Stimulated activated CD8-positive, alpha-beta memory T cell treated with anti-CD3 and anti-CD28 coated beads, Interleukin-2, amount 100 ng/mL, for 48 hours (primary cell): ENCODE results near the gene MGRN1.
A peak's percentile ranks its signal among the peaks of the same experiment; 100 is the strongest.

Experiments
- DNase-seq, 2 donors: peaks; one replicate each; pipeline ENCODE4 v3.0.0-alpha.2; 2020; ENCODE audit warnings: low read depth in 2 of 2

MGRN1 gene

DNA sequence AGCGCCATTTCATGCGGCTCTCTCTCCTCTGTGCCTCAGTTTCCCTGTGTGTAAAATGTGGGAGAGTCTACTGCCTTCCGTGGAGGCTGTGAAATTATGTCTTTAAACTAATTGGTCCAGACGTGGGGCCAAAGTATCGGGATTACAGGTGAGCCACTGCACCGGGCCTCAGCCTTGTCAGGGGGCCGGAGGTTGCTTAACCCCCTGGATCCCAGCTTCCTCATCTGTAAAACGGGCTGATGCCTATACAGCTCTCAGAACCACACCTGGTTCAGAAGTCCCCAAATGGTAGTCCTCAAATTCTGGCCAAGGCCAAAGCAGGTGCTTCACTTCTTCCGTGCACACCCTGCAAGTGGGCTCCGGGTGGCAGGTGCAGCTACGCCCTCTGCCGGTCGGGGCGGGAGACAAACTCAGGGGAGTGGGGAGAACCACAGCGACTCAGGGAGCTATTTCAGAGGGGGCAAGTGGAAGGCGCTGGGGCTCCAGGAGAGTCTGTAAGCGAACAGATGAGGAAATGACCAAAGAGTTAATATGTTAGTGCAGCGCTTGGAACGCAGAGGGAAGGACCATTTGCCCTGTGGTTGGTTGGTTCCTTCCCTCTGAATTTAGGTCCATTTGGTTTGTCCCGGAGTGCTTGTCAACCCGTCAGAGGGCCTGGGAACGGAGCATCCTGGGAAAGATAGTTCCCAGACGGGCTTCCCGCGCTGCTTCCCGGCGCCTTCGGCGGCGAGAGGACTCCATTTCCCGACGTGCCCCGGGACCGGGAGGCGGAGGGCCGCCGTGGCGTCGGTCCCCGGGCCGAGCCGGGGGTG lies at the start of gene MGRN1:
MGRN1 (plus strand) TSS at position 812 of the 812 bp plus-strand sequence. CDS start 135 bp downstream, outside the sequence.
- DNase-seq = peak; percentile 83 to 86

DNA sequence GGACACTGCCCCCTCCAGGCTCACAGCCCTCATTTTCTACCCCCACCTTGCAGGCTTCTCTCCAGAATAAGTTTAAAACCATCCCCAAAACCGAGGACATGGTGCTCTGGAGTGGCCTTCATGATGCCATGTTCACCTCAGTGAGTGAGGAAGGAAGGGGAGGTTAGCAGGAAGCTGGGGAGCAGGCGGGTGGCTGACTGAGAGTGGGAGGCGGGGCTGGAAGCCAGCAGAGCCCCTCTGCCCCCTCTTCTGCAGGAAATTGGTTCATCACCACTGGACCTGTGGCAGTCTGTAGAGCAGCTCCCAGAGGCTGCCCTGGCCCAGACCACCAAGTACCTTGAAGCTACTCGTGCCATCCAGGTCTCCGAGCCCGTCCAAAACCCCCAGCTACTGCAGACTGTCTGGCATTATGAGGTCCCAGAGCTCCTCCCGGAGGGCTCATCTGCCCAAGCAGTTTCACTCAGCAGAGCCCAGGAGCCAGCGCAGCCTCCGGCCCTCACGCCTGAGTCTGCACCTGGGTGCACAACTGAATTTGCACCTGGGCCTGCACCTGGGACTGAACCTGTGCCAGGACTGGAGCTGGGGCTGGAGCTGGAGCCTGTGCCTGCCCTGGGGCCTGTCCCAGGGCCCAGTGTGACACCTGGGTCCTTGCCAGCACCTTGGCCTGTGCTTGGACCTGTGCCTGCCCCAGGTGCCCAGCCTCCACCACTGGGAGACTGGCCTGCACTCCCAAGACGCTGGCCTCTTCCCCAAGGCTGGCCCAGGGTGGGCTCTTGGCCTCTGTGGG lies 49.5 kb upstream of the MGRN1 start:
- DNase-seq = no peak

DNA sequence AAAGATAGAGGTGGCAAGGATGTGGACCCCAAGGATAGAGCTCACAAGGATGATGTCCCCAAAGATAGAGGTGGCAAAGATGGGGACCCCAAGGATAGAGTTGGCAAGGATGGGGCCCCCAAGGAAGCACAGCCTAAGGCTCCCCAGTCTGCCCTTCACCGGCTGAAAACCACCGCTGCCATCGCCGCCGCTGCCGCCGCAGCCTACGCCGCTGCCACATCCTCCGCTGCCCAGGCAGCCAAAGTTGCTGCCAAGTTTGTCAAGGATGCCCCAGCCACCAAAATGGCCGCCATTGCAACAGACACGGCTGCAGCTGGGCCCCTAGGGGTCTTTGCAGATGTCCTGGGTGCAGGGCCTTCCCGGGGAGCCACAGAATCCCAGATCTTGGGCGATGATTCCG lies 48.6 kb upstream of the MGRN1 start:
- DNase-seq = no peak

DNA sequence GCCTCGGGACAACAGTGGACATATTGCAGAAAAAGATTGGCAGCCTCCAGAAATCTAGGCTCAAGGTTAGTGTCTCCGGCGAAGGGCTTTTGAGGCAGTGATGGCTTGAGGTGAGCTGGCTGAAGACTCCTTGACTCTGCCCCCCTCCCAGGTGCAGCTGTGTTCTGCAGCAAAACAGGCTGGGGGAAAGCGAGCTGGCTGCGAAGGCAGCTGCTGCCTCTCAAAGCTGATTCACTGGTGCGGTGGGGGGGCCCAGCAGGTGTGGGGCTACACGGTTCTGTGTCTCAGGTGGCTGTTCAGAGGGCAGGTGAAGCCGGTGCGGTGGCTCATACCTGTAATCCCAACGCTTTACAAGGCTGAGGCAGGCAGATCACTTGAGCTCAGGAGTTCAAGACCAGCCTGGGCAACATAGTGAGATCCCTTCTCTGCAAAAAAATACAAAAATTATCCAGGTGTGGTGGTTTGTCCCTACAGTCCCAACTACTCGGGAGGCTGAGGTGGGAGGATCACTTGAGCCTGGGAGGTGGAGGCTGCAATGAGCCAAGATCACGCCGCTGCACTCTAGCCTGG lies 45.6 kb upstream of the MGRN1 start:
- DNase-seq = no peak

DNA sequence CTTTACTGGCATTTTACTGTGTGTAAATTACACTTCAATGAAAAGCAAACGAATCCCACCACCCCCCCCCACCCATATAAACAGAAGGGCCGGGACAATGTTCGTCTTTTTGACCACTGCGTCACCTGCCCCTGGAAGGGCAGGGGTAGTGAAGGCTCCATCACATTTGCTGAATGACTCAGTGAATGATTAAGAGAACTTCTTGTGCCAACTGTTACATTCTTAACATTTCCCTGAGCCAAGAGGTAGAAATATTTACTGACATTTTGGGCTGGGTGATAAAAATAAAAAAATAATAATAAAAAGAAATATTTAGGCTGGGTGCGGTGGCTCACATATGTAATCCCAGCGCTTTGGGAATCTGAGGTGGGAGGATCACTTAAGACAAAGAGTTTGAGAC lies 44.4 kb upstream of the MGRN1 start:
- DNase-seq = no peak

DNA sequence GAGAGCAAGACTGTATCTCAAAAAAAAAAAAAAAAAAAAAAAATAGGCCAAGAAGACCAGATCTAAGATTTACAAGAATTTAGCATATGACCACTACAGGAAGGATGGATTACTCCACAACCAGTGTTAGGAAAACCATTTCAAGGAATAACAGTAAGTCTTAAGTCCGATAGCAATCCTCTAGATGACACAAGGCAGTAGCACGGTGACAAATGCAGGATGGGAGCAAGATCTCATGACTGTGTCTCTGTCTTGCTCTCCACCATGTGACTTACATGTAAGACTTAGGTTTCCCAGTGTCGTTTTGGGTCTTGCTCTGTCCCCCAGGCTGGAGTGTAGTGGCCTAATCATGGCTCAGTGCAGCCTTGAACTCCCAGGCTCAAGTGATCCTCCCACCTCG lies 40.7 kb upstream of the MGRN1 start:
- DNase-seq = no peak

DNA sequence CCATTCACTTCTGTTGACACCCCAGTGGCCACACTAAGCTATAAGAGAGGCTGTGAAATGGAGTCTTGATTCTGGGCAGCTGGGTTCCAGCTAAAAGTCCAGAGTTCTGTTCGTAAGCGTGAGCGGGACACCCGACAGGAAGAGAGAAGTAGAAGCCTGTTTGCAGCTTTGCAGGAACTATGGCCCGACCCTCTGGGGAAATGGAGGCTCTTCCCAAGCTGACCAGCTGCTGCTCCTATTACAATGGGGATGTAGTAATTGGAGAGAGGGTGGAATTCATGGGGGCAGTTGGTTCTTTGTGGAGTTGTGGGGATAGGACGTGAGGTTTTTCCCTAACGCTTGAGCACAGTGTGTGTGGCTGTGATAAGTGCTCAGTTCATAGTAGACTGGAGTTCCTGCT lies 38.3 kb upstream of the MGRN1 start:
- no peak for DNase-seq

DNA sequence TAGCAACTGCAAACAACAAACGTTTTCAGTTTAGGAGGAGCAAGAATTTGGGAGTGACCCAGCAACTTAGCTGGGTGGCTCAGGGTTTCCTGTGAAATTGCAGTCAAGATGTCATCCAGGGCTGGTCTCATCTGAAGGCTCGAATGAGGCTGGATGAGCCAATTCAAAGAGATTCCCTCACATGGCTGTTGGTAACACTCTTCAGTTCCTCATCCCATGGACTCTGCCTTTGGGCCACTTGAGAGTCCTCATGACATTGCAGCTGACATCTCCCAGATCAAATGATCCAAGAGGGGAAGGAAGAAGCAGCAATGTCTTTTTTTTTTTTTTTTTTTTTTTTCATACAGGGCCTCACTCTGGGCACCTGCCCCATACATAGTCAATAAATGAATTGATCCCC lies 36.2 kb upstream of the MGRN1 start:
- no peak for DNase-seq

DNA sequence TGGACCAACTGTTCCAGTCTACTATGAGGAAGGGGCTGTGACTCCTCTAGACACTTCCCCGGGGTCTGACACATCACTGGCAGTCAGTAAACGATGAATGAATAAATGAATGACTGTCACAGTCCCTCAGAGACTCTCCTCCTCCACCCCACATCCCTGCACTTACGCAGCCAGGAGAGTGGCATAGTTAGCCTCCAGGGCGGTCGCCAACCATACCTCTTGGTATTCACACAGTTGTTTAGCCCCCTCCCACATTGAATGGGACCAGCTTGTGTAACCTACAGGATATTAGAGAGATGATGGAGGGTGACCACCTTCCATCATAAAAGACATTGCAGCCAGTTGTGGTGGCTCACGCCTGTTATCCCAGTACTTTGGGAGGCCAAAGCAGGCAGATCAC lies 35.7 kb upstream of the MGRN1 start:
- DNase-seq = no peak

DNA sequence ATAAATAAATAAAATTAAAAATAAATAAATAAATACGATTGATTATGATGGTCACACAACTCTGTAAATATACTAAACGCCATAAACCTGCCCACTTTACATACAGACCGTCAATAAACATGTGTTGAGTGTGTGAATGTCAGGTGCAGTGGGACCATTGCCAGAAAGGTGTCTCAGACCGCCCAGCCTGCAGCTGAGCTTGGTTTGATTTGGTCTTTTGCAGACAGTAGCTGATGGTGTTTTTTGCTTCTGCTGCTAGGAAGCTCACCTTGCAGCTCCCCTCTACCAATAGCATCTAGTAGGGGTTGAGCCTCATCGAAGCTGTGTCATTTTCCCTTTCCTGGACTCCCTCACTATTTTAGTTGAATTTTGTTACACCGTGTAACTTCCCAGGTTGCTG lies 33.4 kb upstream of the MGRN1 start:
- DNase-seq = no peak

DNA sequence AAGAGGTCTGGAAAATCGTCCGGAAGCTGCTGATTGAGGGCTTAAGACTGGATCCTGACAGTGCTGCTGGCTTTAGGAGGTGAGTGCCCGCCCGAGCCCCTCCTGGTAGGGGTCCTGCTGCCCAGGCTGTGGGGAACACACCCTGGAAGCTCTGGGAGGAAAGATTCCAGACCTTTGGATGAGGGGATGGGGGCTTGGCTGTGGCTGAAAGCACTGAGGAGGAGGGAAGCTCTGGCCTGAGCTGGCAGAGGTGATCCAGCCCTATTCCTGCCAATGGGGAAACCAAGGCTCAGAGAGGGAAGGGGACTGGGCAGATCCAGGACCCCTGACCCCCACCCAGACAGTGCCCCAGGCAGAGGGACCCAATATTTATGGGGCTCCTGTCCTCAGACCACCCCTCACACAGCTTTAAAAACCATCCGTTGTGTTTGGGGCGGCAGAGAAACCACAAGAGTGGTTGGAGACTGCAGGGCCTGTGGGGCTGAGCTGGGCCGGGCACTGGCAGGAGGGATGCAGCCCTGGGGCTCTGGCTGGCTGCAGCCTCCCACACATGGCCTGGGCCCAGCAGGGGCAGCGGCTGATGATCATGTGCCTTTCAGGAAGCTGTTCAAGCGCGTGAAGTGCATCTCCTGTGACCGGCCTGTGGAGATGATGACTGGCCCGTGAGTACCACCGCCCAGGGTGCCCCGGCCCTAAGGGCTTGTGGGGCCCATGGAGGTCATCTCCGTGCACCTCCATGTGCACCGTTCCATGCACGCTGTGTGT lies 32.7 kb upstream of the MGRN1 start:
- DNase-seq = no peak

DNA sequence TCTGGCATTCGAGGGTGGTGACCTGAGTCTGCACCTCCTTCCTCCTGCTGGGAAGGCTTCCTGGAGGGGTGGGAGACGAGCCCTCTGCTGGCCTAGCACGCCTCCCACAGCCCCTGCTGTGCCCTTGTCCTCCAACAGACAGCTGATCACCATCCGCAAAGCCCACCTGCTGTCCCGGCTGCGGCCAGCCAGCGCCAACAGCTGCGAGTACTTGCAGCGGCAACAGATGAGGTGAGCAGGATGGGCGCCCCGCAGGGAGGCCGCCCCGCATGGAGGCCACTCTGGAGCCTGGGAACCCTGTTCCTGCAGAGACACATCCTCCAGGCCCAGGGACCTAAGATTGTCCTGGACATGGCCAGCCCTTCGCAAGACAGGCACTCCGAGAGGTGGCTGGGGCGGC lies 31.5 kb upstream of the MGRN1 start:
- DNase-seq = no peak

DNA sequence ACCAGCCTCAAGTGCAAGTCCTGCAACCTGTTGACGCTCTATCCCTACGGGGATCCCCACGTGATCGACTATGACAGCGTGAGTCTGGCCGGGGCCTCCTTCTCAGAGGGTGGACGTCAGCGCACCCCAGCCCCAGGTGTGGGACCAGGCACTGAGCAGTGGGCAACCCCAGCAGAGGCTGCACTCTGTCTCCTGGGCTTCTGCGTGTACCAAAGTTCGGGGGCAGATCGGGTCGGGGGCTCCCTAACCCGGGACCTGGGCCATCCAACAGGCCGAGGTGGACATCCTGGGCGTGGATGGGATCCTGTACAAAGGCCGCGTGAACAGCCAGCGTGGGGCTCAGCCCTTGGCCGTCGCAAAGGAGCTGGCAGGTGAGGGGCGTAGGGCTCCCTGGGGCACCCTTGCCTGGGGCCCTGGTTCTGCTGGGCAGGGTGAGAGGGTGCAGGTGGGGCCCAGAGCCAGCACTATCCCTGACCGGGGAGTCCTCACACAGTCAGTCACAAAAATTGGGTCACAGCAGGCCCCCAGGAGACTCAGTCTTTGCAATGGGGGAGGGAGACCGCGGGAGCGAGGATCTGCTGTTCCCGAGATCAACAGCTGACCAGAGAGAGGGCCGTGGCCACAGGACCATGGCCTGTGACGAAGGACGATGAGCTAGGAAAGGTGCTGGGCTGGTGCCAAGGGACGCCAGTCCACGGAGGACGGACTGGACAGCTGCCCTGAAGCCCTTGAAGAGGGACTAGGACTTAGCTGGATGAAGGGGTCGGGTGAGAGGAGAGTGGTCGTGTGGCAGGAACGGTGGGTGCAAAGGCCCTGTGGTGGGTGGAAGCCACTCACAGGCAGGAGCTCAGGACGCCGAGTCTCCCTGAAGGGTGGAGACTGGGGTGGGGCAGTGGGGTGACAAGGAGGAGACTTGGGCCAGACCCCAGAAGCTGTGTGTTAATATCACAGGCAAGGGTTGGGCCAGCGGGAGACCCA lies 29.9 kb upstream of the MGRN1 start:
- DNase-seq = no peak

DNA sequence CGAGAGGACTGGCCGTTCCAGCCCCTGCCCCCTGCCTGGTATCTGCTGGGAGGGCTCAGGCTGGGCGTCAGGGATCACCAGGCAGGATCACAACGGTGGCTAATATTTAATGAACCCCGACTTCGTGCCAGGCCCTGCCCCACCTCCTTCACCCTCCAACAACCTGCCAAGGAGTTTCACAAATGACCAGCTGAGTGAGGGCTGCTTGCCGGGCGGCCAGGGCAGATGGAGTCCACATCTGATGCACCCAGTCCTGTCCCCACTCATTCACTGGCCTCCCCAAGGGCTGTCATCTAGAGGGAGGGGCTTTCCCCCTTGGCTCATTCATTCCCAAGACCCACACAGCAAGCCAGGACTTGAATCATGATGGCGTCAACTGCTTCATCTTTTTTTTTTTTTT lies 27.5 kb upstream of the MGRN1 start:
- DNase-seq = no peak

DNA sequence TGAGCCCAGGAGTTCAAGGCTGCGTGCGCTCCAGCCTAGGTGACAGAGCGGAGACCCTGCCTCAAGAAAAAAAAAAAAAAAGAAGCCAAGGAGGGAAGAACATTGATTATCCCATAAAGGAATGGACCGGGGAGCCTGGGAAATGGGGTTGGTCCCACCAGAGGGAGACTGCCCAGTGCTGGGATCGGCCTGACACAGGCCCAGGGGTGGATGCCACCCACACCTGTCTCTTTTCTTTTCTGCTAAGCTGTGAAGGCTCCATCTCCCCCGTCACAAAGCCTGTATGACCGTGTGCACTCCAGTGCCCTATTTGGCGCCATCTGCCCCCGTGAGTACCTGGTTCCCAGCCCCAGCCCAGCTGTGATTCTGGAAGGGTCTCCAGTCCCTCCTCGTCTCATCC lies 25.6 kb upstream of the MGRN1 start:
- DNase-seq = no peak

DNA sequence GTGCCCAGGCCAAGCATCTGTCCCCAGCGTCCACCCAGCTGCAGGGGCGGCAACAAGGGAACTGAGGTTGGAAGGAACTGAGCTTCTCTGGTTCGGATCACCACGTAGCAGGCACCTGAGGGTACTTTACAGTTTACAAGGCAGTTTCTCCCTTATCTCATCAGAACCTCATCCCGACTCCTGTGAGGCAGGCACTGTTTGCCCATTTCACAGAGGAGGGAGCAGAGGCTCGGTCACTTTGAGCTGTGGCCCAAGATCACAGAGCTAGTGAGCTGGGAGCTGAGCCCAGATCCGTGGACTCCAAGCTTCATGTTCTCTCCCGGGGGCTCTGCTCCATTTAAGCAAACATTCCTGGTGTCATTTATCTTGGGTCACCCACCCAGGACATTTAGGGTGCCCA lies 25.1 kb upstream of the MGRN1 start:
- no peak for DNase-seq

DNA sequence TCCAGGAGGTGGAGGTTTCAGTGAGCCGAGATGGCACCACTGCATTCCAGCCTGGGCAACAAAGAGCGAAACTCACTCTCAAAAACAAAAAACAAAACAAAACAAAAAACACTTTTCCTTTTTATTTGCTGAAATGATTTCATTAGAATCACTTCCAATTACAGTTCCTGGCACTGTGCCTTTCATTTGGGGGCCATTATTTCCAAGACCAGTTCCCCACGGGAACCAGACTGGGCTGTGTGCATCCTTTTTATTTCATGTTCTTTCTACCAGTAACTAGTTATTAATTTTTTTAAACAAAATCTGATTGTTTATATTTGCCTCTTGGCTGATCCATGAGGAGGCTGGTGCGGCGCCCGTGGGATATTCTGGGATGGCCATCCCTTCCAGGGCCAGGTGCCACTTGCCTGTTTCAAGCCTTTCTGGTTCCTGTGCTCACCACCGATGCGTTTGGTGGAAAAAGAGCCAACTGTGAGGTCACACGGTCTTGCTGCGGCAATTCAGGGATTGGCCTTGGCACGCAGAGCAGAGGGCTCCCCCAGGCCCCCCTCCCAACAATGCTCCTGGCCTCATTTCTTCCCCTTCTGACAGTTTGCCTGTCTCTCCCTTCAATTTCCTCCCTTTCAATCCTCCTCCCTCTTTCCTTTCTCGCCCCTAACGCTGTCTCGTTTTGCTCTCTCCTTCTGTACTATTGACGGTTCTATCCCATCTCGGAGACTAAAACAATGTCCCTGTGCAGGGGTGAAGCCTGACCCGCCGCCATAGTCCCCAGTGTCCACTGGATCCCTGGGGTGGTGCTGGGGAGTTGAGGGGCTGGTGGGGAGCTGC lies 23.4 kb upstream of the MGRN1 start:
- no peak for DNase-seq

DNA sequence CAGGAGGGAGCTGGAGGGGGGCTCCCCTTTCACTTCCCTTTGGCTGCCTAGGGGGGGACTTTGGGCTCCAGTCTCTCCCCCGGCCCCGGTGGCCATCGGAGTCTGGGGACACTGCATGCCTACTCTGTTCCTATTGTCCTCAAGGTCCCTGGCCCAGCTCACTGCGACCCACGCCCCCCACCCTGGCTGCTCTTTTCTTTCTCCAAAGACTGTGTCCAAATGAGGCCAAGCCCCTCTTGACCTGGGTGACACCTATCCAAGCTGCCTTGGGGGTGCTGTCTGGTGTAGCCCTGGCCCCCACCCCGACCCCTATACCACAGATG lies 22.8 kb upstream of the MGRN1 start:
- no peak for DNase-seq

DNA sequence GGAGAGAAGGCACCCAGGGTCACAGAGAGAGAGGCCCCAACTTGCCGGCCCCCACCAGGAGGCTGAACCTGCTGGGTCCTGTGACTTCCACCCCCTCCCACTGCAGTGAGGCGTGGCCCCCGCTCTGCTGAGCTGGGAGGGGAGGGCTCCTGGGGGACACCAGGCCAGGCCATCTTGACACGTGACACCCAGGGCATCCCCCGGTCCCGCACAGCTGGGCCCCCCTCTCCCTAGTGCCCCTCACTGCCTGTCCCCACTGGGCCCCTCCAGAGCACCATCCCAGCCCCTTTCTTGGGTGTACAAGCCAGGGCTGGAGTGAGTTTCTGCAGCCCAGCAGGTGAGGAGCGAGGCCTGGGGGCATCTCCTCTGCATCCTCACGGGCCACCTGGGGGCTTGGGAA lies 22.3 kb upstream of the MGRN1 start:
- DNase-seq = no peak

DNA sequence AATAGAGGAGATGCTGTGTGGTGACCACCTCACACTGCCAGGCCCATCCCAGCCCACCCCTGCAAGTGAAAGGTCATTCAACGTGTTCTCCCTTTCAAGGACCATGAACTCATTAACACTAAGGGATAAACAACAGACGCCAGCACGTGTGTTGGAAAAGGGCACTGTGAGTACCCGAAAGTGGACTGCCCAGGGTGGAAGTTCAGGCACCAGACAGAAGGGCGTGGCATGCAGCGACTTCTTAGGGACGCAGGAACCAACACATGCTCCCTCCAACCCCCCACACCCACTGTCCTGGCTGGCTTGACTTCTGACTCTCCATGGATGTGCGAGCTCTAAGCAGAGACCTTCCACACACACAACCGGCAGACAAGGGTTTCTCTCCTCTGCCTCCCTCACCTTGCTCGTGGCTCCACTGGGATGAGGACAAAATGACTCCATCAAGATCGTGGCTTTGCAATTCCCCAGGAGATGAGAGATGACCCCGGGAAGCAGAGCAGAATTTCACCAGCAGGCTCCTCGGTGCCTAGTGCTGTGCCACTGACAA lies 20.9 kb upstream of the MGRN1 start:
- no peak for DNase-seq
